AG04450 (cell line): ENCODE measurements around the gene WFDC2. TPM values are rescaled to one million over a fixed set of nuclear protein-coding genes. Genes with fewer than 3 reads are reported as not detected.
A peak's percentile ranks its signal among the peaks of the same experiment; 100 is the strongest.
"Not testable (repeated sequence)": the region's sequence is repeated elsewhere in the genome, so short reads cannot be mapped to it uniquely, and the experiment has no call there.

Source experiments
- CTCF ChIA-PET: fragments of 300-600, 350-600 bp; formaldehyde crosslinking; extraction: SDS; loops from one replicate; lab custom pipeline; 2022; ENCODE audit warnings: antibody characterized with exemption, inconsistent platforms; lab: Charles Lee
- POLR2A ChIA-PET: fragments of 350-600 bp; formaldehyde crosslinking; extraction: SDS; loops from one replicate; lab custom pipeline; 2021; ENCODE audit warnings: antibody characterized with exemption, inconsistent platforms; lab: Yijun Ruan, JAX
- DNase-seq: peaks from one replicate; pipeline ENCODE4 v3.0.0-alpha.2; 2011; ENCODE audit warnings: low read depth, low spot score
- H3K27ac ChIP-seq: one replicate; pipeline ENCODE4 v1.5.1; 2012; ENCODE audit warnings: low read depth, low read length, control low read depth
- H3K27me3 ChIP-seq: one replicate; pipeline ENCODE4 v1.6.0; 2012; ENCODE audit warnings: low read length; ENCODE audit not compliant: control insufficient read depth, insufficient read depth
- H3K4me3 ChIP-seq: 2 replicates; pipeline ENCODE4 v1.5.1; 2011; ENCODE audit warnings: mild to moderate bottlenecking, low read depth, low read length, control low read depth
- H3K9me3 ChIP-seq: 2 replicates; pipeline ENCODE4 v1.5.1; 2012; ENCODE audit warnings: low read length; ENCODE audit not compliant: control insufficient read depth, insufficient read depth
- polyA plus RNA-seq: library from polyadenylated mRNA; depleted of rRNA; stranded (reverse); fragments of >200 nt; gene quantifications from 2 replicates; pipeline ENCODE4 v1.2.3, GENCODE V29; 2011
- TF ChIP-seq, protein P1 (sequence below): IDR thresholded peaks from 2 replicates; pipeline ENCODE4 v1.5.1; 2011; ENCODE audit warnings: low read depth, low read length, control low read depth, inconsistent platforms

WFDC2 gene
- polyA plus RNA-seq, 1 experiment, result not detected

DNA sequence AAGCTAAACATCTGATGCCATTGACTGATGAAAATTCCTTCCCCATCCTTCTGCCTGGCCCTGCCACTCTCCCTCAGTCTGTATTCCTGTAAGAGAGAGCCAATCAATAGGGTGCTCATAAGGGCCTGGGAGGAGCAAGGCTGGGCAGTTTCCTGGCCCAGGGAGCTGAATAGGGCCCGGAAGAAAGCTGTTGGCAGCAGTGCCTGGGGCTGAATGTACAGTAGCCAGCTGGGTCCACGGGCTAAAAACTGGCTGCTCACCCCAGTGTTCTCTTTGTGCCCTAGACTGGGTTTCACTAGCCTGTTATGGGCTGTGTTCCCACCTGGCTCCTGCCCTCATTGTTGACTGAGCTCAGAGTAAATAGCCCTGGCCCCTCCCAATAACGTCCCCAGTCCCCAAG is 1.7 kb upstream of the WFDC2 start:
- POLR2A ChIA-PET, result no interaction called here
- no peaks in the 10 kb centered on the region; the same call in 1 of the 2 replicates for H3K9me3 ChIP-seq
- CTCF ChIA-PET, result interaction anchor here (0.8 to 1.0 kb wide), 3 partner anchors 32 to 304 kb away, joined by 3 read pairs; no protein-coding TSS in a partner anchor
- no peak overlapping the region for H3K4me3 ChIP-seq
- H3K27me3 ChIP-seq, result peaks cover 40% of the 10 kb centered on the region
- TF ChIP-seq, protein P1, sequence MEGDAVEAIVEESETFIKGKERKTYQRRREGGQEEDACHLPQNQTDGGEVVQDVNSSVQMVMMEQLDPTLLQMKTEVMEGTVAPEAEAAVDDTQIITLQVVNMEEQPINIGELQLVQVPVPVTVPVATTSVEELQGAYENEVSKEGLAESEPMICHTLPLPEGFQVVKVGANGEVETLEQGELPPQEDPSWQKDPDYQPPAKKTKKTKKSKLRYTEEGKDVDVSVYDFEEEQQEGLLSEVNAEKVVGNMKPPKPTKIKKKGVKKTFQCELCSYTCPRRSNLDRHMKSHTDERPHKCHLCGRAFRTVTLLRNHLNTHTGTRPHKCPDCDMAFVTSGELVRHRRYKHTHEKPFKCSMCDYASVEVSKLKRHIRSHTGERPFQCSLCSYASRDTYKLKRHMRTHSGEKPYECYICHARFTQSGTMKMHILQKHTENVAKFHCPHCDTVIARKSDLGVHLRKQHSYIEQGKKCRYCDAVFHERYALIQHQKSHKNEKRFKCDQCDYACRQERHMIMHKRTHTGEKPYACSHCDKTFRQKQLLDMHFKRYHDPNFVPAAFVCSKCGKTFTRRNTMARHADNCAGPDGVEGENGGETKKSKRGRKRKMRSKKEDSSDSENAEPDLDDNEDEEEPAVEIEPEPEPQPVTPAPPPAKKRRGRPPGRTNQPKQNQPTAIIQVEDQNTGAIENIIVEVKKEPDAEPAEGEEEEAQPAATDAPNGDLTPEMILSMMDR, result no peak
- no peak overlapping the region for H3K27ac ChIP-seq
- DNase-seq, result no peak

- peak overlapping the region; percentile 40 for H3K4me3 ChIP-seq
- DNase-seq, result no peak
- POLR2A ChIA-PET, result no interaction called here
- H3K27ac ChIP-seq, result no peak overlapping the region
- CTCF ChIA-PET, result interaction anchor here (1.3 kb wide), 1 partner anchor 97 kb away, joined by 6 read pairs; no protein-coding TSS in a partner anchor
- H3K27me3 ChIP-seq, result peaks cover 44% of the 10 kb centered on the region
- TF ChIP-seq, protein P1, result no peak
- H3K9me3 ChIP-seq, result no peaks in the 10 kb centered on the region; the same call in 1 of the 2 replicates
Measured at GRCh38 chr20:45470262-45470931, 844 bp downstream of the WFDC2 start.

DNA sequence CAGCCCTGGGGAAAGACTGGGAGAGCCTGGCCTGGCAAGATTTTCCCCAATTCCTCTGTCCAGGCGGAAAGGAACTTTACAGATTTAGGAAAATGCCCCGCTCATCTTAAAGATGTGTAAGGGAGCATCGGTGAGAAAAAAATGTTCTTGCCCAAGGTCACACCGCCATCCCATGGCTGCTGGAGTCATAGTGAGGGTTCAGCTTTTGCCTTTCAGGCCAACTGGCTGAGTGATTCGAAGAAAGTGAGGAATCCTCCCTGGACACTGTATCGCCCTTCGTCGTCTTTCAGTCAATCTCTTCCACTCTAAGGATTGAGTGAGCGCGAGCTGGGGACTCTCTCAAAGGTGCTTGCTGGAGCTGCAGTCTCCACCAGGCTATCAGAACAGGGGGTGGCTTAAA is 1.4 kb downstream of the WFDC2 start:
- DNase-seq, result no peak

DNA sequence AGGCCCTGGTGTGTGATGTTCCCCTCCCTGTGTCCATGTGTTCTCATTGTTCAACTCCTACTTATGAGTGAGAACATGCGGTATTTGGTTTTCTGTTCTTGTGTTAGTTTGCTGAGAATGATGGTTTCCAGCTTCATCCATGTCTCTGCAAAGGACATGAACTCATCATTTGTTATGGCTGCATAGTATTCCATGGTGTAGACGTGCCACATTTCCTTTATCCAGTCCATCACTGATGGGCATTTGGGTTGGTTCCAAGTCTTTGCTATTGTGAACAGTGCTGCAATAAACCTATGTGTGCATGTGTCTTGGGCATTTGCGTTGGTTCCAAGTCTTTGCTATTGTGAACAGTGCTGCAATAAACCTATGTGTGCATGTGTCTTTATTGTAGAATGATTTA is 2.7 kb downstream of the WFDC2 start:
- CTCF ChIA-PET, result not testable (repeated sequence)

More for the DNA sequence above, 1.4 kb downstream of the WFDC2 start:
- ChIA-PET CTCF (interaction anchor here (1.3 kb wide), 1 partner anchor 97 kb away, joined by 6 read pairs; no protein-coding TSS in a partner anchor), POLR2A (no interaction called here)
- Histone ChIP-seq H3K27me3 (peaks cover 44% of the 10 kb centered on the region), H3K4me3 (no peak overlapping the region), H3K27ac (no peak overlapping the region), H3K9me3 (no peaks in the 10 kb centered on the region; the same call in 1 of the 2 replicates)
- TF ChIP-seq, protein P1, result peak; percentile 14; the same call in 1 of the 2 replicates

DNA sequence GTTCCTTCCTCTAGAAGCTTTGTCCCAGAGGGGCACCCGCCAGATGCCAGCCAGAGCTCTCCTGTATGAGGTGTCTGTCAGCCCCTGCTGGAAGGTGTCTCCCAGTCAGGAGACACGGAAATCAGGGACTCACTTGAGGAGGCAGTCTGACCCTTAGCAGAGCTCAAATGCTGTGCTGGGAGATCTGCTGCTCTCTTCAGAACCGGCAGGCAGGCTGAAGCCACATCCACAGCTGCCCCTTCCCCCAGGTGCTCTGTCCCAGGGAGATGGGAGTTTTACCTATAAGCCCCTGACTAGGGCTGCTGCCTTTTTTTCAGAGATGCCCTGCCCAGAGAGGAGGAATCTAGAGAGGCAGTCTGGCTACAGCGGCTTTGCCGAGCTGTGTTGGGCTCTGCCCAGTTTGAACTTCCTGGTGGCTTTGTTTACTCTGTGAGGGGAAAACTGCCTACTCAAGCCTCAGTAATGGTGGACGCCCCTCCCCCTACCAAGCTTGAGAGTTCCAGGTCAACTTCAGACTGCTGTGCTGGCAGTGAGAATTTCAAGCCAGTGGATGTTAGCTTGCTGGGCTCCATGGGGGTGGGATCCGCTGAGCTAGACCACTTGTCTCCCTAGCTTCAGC is 8.1 kb downstream of the WFDC2 start:
- POLR2A ChIA-PET, H3K9me3 ChIP-seq, H3K27ac ChIP-seq, DNase-seq, H3K4me3 ChIP-seq: not testable (repeated sequence)
- peaks cover 14% of the 10 kb centered on the region for H3K27me3 ChIP-seq
- CTCF ChIA-PET, result interaction anchor here (1.6 kb wide), 1 partner anchor 159 kb away, joined by 3 read pairs; no protein-coding TSS in a partner anchor

More for the DNA sequence above, 2.7 kb downstream of the WFDC2 start:
- peaks cover 42% of the 10 kb centered on the region for H3K27me3 ChIP-seq
- H3K27ac ChIP-seq, H3K9me3 ChIP-seq, DNase-seq, H3K4me3 ChIP-seq, POLR2A ChIA-PET: not testable (repeated sequence)

DNA sequence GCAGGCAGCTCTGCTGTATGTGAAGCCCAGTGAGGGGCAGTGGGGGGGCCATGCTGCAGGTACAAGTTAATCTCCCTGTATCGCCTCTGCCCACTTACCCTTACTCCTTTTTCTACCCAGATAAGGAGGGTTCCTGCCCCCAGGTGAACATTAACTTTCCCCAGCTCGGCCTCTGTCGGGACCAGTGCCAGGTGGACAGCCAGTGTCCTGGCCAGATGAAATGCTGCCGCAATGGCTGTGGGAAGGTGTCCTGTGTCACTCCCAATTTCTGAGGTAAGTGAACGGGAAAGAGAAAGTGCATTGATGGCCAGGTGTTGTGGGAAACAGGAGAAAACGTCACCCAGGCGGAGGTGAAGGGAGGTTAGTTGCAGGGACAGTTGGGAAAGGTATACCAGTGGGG is 10.3 kb downstream of the WFDC2 start:
- TF ChIP-seq, protein P1, result no peak
- H3K27me3 ChIP-seq, result peaks cover 14% of the 10 kb centered on the region
- H3K9me3 ChIP-seq, result no peaks in the 10 kb centered on the region
- DNase-seq, result no peak
- no peak overlapping the region for H3K4me3 ChIP-seq
- ChIA-PET CTCF (no interaction called here), POLR2A (no interaction called here)
- no peak overlapping the region for H3K27ac ChIP-seq
